Endodermal cell (in vitro differentiated cells): ENCODE measurements around the gene AK9. TPM values are rescaled to one million over a fixed set of nuclear protein-coding genes. Genes with fewer than 3 reads are reported as not detected.

ENCODE experiments used
- DNase-seq: peaks from one replicate; pipeline ENCODE4 v3.0.0-alpha.2; 2017
- H3K27ac ChIP-seq: 2 replicates; pipeline ENCODE4 v1.5.1; 2013; ENCODE audit warnings: mild to moderate bottlenecking, low read depth, low read length, moderate library complexity
- H3K27me3 ChIP-seq: 2 replicates; pipeline ENCODE4 v1.6.1; 2013; ENCODE audit warnings: mild to moderate bottlenecking, low read length, moderate library complexity; ENCODE audit not compliant: insufficient read depth, control insufficient read depth, poor library complexity, severe bottlenecking
- H3K36me3 ChIP-seq: 2 replicates; pipeline ENCODE4 v1.7.0; 2013; ENCODE audit warnings: mild to moderate bottlenecking, low read length, moderate library complexity; ENCODE audit not compliant: control insufficient read depth, insufficient read depth
- H3K4me1 ChIP-seq: one replicate; pipeline ENCODE4 v1.7.0; 2013; ENCODE audit warnings: low read length; ENCODE audit not compliant: control insufficient read depth, insufficient read depth
- H3K4me3 ChIP-seq: 2 replicates; pipeline ENCODE4 v1.5.1; 2013; ENCODE audit warnings: mild to moderate bottlenecking, low read length, moderate library complexity
- H3K9ac ChIP-seq: 2 replicates; pipeline ENCODE4 v1.6.1; 2013; ENCODE audit warnings: mild to moderate bottlenecking, low read length, moderate library complexity; ENCODE audit not compliant: poor library complexity, severe bottlenecking; ENCODE audit errors: extremely low read depth
- H3K9me3 ChIP-seq: 2 replicates; pipeline ENCODE4 v1.6.1; 2013; ENCODE audit warnings: mild to moderate bottlenecking, low read length, moderate library complexity; ENCODE audit not compliant: control insufficient read depth
- H3K27ac Mint-ChIP-seq: 2 replicates; pipeline ENCODE4 v1.8.0; 2020; ENCODE audit warnings: mixed read lengths
- H3K27me3 Mint-ChIP-seq: 2 replicates; pipeline ENCODE4 v1.8.0; 2021; ENCODE audit warnings: mild to moderate bottlenecking, mixed read lengths; ENCODE audit not compliant: insufficient read depth
- H3K36me3 Mint-ChIP-seq: 2 replicates; pipeline ENCODE4 v1.8.0; 2020; ENCODE audit warnings: low read depth, mixed read lengths
- H3K4me1 Mint-ChIP-seq: 2 replicates; pipeline ENCODE4 v1.8.0; 2020; ENCODE audit warnings: mixed read lengths
- H3K4me3 Mint-ChIP-seq: 2 replicates; pipeline ENCODE4 v1.8.0; 2020; ENCODE audit warnings: mild to moderate bottlenecking, moderate library complexity, mixed read lengths
- H3K9me3 Mint-ChIP-seq: 2 replicates; pipeline ENCODE4 v1.8.0; 2020; ENCODE audit warnings: mild to moderate bottlenecking, mixed read lengths
- CTCF ChIP-seq: fragments of 200-600 bp; sonication (generic); conservative IDR thresholded peaks from 2 replicates; pipeline ENCODE4 v1.5.0; 2021; ENCODE audit warnings: antibody characterized with exemption, mild to moderate bottlenecking
- WGBS, 2 experiments: methylation state at CpG; one replicate each; pipeline versions ENCODE4 v1.1.5 to v1.1.7; 2013; ENCODE audit warnings: missing lambda C conversion rate in 2 of 2, mixed read lengths in 1 of 2; ENCODE audit not compliant: insufficient coverage in 1 of 2, insufficient read length in 1 of 2; 5-methylcytosine and 5-hydroxymethylcytosine counted together
- total RNA-seq, 2 donors: library from RNA; stranded (reverse); fragmentation: NEBNext Ultra II Directional in 1 of 2; extraction: Animal tissue kit (Norgen Biotek cat#: 25700) in 1 of 2; gene quantifications; 2 replicates in 1 of 2; 3 replicates in 1 of 2; pipeline ENCODE4 v1.2.1, GENCODE V29; 2021

Gene AK9
- total RNA-seq, 2 donors from 2014 or later = 1.8 to 2.7 TPM

- H3K9me3 Mint-ChIP-seq = no peaks in the 10 kb centered on the region
- Histone ChIP-seq H3K27ac (no peak overlapping the region), H3K4me1 (no peaks in the 10 kb centered on the region), H3K36me3 (no peaks in the 10 kb centered on the region), H3K4me3 (no peak overlapping the region), H3K9ac (no peak overlapping the region), H3K9me3 (no peaks in the 10 kb centered on the region), H3K27me3 (no peaks in the 10 kb centered on the region)
- peaks cover 23% of the 10 kb centered on the region for H3K4me1 Mint-ChIP-seq
- no peak overlapping the region for H3K4me3 Mint-ChIP-seq
- peaks cover 4% of the 10 kb centered on the region for H3K27me3 Mint-ChIP-seq
- WGBS, 2 experiments = 75 to 82% methylated on average over 1 to 4 of the region's 5 CpGs
- TF ChIP-seq CTCF = no peak
- no peaks in the 10 kb centered on the region for H3K36me3 Mint-ChIP-seq
- no peak for DNase-seq
- H3K27ac Mint-ChIP-seq = no peak overlapping the region
Measured at GRCh38 chr6:109491207-109491938, 199.6 kb downstream of the AK9 start.

GRCh38 chr6:109490713-109491112 lies 200.3 kb downstream of the AK9 start:
- no peak for TF ChIP-seq CTCF
- H3K9ac ChIP-seq = no peak overlapping the region
- peaks cover 3% of the 10 kb centered on the region for H3K27me3 Mint-ChIP-seq
- H3K4me3 ChIP-seq = no peak overlapping the region
- DNase-seq = no peak
- H3K4me1 Mint-ChIP-seq = peaks cover 22% of the 10 kb centered on the region
- H3K36me3 Mint-ChIP-seq = no peaks in the 10 kb centered on the region
- H3K4me3 Mint-ChIP-seq = no peak overlapping the region
- no peaks in the 10 kb centered on the region for H3K27me3 ChIP-seq
- no peak overlapping the region for H3K27ac Mint-ChIP-seq
- 8% methylated on average over 1 of the region's 2 CpGs; no CpG with 5 or more reads in 1 of the 2 experiments for WGBS, 2 experiments
- H3K27ac ChIP-seq = no peak overlapping the region
- no peaks in the 10 kb centered on the region for H3K9me3 Mint-ChIP-seq
- no peaks in the 10 kb centered on the region for H3K9me3 ChIP-seq
- H3K4me1 ChIP-seq = no peaks in the 10 kb centered on the region
- H3K36me3 ChIP-seq = no peaks in the 10 kb centered on the region

GRCh38 chr6:109488001-109488400 lies 203.0 kb downstream of the AK9 start:
- no peak overlapping the region for H3K9ac ChIP-seq
- no peaks in the 10 kb centered on the region for H3K36me3 ChIP-seq
- H3K4me3 ChIP-seq = no peak overlapping the region
- Mint-ChIP-seq H3K4me3 (no peak overlapping the region), H3K4me1 (peaks cover 12% of the 10 kb centered on the region), H3K27ac (no peak overlapping the region), H3K36me3 (no peaks in the 10 kb centered on the region), H3K9me3 (no peaks in the 10 kb centered on the region), H3K27me3 (peaks cover 14% of the 10 kb centered on the region)
- no peaks in the 10 kb centered on the region for H3K4me1 ChIP-seq
- H3K27ac ChIP-seq = no peak overlapping the region
- TF ChIP-seq CTCF = no peak
- no peak for DNase-seq
- no peaks in the 10 kb centered on the region for H3K9me3 ChIP-seq
- peaks cover 17% of the 10 kb centered on the region for H3K27me3 ChIP-seq
